ENCODE data around the gene CENPF.

DNA sequence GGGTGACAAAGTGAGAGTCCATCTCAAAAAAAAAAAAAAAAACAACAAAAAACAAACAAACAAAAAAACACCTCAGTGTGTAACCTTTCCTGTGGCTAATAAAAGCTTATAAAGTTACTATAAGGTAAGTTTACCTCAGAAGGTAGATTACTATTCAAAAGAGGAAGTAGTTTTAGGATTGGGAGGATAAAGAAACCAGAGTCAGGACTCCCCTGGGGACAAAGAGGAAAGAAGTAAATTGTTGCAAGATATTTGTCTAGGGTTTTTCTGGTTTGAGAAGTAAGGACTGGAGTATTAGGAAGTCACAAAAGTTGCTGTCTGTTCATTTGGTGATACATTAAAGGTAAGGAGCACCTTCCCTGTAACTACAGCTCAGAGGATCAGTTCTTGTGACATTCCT, 23.8 kb upstream of the CENPF start:
- TF ChIP-seq SP1 (IDR thresholded peaks at IDR 0.05) (no peak), ZNF384 (IDR thresholded peaks at IDR 0.05) (no peak), CTBP1 (IDR thresholded peaks at IDR 0.05; ENCODE audit: borderline replicate concordance) (no peak), SUZ12 (IDR thresholded peaks at IDR 0.05) (no peak), BHLHE40 (IDR thresholded peaks at IDR 0.05; ENCODE audit: borderline replicate concordance) (no peak), ELF4 (IDR thresholded peaks at IDR 0.05) (no peak), FOXK2 (IDR thresholded peaks at IDR 0.05) (no peak), LEF1 (IDR thresholded peaks at IDR 0.05; ENCODE audit: borderline replicate concordance) (no peak), FOXA1 (IDR thresholded peaks at IDR 0.05) (no peak), NFRKB (IDR thresholded peaks at IDR 0.05) (no peak)
- TF ChIP-seq, protein P1, sequence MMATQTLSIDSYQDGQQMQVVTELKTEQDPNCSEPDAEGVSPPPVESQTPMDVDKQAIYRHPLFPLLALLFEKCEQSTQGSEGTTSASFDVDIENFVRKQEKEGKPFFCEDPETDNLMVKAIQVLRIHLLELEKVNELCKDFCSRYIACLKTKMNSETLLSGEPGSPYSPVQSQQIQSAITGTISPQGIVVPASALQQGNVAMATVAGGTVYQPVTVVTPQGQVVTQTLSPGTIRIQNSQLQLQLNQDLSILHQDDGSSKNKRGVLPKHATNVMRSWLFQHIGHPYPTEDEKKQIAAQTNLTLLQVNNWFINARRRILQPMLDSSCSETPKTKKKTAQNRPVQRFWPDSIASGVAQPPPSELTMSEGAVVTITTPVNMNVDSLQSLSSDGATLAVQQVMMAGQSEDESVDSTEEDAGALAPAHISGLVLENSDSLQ (IDR thresholded peaks at IDR 0.05) = no peak
